Measurements from ENCODE around the gene UPF3B. TPM values are rescaled to one million over a fixed set of nuclear protein-coding genes. Genes with fewer than 3 reads are reported as not detected.
"Not testable (repeated sequence)": the region's sequence is repeated elsewhere in the genome, so short reads cannot be mapped to it uniquely, and the experiment has no call there.

The UPF3B gene
- total and polyA plus RNA-seq, 9 donors, result 3.5 to 11.7 (median 7.7) TPM

DNA sequence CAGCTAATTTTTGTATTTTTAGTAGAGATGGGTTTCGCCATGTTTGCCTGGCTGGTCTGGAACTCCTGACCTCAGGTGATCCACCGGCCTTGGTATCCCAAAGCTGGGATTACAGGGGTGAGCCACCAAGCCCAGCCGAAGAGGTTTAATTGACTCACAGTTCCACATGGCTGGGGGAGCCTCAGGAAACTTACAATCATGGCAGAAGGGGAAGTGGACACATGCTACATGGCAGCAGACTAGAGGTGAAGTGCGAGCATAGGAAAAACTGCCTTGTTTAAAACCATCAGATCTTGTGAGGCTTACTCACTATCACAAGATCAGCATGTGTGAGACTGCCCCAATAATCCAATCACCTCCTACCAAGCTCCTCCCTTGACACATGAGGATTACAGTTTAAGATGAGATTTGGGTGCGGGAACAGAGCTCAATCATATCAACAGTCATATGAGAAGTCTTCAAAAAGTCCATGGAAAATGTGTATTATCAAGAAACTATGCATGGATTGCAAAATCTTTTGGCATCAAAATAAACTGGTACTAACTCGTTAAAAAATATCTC is 35.6 kb downstream of the UPF3B start:
- 78 to 87% (median 79%) methylated on average over 6 of the region's 6 CpGs for WGBS, 3 donors

DNA sequence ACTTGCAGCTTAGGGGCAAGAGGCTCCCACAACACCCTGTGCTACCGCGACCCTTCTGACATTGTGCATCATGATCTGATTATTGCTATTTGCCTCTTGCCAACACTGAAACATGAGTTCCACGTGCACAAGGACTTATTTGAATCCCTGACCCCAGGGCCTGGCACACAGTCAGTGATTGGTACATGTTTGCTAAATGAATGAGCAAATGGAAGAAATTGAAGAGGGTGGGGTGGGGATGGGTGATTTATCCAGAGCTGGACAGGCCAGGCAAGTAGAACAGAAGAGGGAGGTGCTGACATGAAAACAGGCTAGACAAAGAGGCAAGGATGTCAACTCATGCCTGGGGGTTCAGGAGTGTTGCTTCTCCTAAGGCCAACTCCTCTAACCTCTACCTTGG is 36.5 kb downstream of the UPF3B start:
- Histone ChIP-seq H3K36me3 (no peaks in the 10 kb centered on the region), H3K27me3 (no peaks in the 10 kb centered on the region), H3K9me3 (no peaks in the 10 kb centered on the region), H3K4me3 (no peak overlapping the region), H3K4me1 (ENCODE audit: insufficient read depth) (no peaks in the 10 kb centered on the region), H3K27ac (no peak overlapping the region)
- DNase-seq, result no peak
- whole genome bisulfite sequencing, 3 donors, result 64 to 81% (median 72%) methylated on average over 3 of the region's 3 CpGs
- intact Hi-C loops (cut with DNase I), result no loop called here
- TF ChIP-seq, protein P1, sequence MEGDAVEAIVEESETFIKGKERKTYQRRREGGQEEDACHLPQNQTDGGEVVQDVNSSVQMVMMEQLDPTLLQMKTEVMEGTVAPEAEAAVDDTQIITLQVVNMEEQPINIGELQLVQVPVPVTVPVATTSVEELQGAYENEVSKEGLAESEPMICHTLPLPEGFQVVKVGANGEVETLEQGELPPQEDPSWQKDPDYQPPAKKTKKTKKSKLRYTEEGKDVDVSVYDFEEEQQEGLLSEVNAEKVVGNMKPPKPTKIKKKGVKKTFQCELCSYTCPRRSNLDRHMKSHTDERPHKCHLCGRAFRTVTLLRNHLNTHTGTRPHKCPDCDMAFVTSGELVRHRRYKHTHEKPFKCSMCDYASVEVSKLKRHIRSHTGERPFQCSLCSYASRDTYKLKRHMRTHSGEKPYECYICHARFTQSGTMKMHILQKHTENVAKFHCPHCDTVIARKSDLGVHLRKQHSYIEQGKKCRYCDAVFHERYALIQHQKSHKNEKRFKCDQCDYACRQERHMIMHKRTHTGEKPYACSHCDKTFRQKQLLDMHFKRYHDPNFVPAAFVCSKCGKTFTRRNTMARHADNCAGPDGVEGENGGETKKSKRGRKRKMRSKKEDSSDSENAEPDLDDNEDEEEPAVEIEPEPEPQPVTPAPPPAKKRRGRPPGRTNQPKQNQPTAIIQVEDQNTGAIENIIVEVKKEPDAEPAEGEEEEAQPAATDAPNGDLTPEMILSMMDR (IDR thresholded peaks at IDR 0.05), result no peak
- no peak for TF ChIP-seq POLR2A (IDR thresholded peaks at IDR 0.05)
- TF ChIP-seq EP300 (IDR thresholded peaks at IDR 0.05), result no peak

More for the DNA sequence above, 35.6 kb downstream of the UPF3B start:
- TF ChIP-seq, protein P1 (IDR thresholded peaks at IDR 0.05), result no peak
- TF ChIP-seq POLR2A (IDR thresholded peaks at IDR 0.05) (no peak), EP300 (IDR thresholded peaks at IDR 0.05) (no peak)
- no peak overlapping the region for H3K27ac ChIP-seq
- DNase-seq, result no peak
- H3K9me3 ChIP-seq, result no peaks in the 10 kb centered on the region
- no peaks in the 10 kb centered on the region for H3K27me3 ChIP-seq
- intact Hi-C loops (cut with DNase I), result no loop called here
- no peaks in the 10 kb centered on the region for H3K4me1 ChIP-seq (ENCODE audit: insufficient read depth)
- H3K4me3 ChIP-seq, result no peak overlapping the region
- H3K36me3 ChIP-seq, result no peaks in the 10 kb centered on the region

DNA sequence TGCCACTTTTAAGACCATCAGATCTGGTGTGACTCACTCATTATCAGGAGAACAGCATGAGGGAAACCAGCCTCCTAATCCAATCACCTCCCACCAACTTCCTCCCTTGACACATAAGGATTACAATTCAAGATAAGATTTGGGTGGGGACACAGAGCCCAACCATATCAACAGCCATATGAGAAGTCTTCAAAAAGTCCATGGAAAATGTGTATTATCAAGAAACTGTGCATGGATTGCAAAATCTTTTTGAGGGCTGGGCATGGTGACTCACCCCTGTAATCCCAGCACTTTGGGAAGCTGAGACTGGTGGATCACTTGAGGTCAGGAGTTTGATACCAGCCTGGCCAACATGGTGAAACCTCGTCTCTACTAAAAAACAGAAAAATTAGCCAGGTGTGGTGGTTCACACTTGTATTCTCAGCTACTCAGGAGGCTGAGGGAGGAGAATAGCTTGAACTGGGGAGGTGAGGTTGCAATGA is 43.5 kb downstream of the UPF3B start:
- Histone ChIP-seq H3K4me1 (ENCODE audit: insufficient read depth) (no peaks in the 10 kb centered on the region), H3K9me3 (no peaks in the 10 kb centered on the region), H3K27ac (no peak overlapping the region), H3K36me3 (no peaks in the 10 kb centered on the region), H3K27me3 (no peaks in the 10 kb centered on the region), H3K4me3 (no peak overlapping the region)
- intact Hi-C loops (cut with DNase I), result no loop called here
- WGBS, 3 donors, result 46 to 67% (median 54%) methylated on average over 1 of the region's 1 CpG
- TF ChIP-seq, protein P1 (IDR thresholded peaks at IDR 0.05), result no peak
- TF ChIP-seq POLR2A (IDR thresholded peaks at IDR 0.05), result no peak
- DNase-seq, result no peak

DNA sequence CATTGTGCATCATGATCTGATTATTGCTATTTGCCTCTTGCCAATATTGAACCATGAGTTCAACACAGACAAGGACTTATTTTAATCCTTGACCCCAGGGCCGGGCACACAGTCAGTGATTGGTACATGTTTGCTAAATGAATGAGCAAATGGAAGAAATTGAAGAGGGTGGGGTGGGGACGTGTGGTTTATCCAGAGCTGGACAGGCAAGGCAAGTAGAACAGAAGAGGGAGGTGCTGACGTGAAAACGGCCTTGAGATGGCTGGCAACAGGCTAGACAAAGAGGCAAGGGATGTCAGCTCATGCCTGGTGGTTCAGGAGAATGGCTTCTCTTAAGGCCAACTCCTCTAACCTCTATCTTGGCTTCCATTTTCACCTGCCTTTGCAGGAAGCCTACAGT is 44.3 kb downstream of the UPF3B start:
- 26 to 56% (median 47%) methylated on average over 2 to 3 of the region's 4 CpGs for WGBS, 3 donors
- H3K36me3 ChIP-seq, result not testable (repeated sequence)

DNA sequence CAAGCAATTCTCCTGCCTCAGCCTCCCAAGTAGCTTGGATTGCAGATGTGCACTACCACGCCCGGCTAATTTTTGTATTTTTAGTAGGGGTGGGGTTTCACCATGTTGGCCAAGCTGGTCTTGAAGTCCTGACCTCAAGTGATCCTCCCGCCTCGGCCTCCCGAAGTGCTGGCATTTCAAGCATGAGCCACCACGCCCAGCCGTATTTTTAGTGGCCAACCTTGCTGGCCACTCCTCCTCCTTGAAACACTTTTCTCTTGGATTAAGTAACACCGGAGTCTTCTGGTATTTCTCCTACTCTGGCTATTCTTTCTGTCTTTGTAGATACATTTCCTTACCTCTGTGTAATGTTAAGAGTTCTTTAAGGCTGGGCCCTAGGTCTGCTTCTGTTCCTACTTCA is 50.2 kb downstream of the UPF3B start:
- H3K27me3 ChIP-seq, result no peaks in the 10 kb centered on the region
- no peak for DNase-seq
- H3K9me3 ChIP-seq, result no peaks in the 10 kb centered on the region
- no peaks in the 10 kb centered on the region for H3K36me3 ChIP-seq
- no peak overlapping the region for H3K4me3 ChIP-seq
- no peaks in the 10 kb centered on the region for H3K4me1 ChIP-seq (ENCODE audit: insufficient read depth)
- TF ChIP-seq, protein P1 (IDR thresholded peaks at IDR 0.05), result no peak
- TF ChIP-seq EP300 (IDR thresholded peaks at IDR 0.05) (no peak), POLR2A (IDR thresholded peaks at IDR 0.05) (no peak)
- H3K27ac ChIP-seq, result no peak overlapping the region
- WGBS, 3 donors, result 89 to 96% (median 90%) methylated on average over 8 of the region's 8 CpGs
- intact Hi-C loops (cut with DNase I), result no loop called here

More for the DNA sequence above, 44.3 kb downstream of the UPF3B start:
- DNase-seq; intact Hi-C loops (cut with DNase I); H3K4me1 ChIP-seq (ENCODE audit: insufficient read depth); H3K27ac ChIP-seq; H3K9me3 ChIP-seq; H3K27me3 ChIP-seq; H3K4me3 ChIP-seq: not testable (repeated sequence)
